ENCODE results near the gene SLC16A11. TPM values are rescaled to one million over a fixed set of nuclear protein-coding genes. Genes with fewer than 3 reads are reported as not detected.
A peak's percentile ranks its signal among the peaks of the same experiment; 100 is the strongest.

Gene SLC16A11
- total and polyA plus RNA-seq, 9 of the 15 experiments (the other 6 are each of a cell fraction or from before 2014, with no cell fraction given), result not detected

DNA sequence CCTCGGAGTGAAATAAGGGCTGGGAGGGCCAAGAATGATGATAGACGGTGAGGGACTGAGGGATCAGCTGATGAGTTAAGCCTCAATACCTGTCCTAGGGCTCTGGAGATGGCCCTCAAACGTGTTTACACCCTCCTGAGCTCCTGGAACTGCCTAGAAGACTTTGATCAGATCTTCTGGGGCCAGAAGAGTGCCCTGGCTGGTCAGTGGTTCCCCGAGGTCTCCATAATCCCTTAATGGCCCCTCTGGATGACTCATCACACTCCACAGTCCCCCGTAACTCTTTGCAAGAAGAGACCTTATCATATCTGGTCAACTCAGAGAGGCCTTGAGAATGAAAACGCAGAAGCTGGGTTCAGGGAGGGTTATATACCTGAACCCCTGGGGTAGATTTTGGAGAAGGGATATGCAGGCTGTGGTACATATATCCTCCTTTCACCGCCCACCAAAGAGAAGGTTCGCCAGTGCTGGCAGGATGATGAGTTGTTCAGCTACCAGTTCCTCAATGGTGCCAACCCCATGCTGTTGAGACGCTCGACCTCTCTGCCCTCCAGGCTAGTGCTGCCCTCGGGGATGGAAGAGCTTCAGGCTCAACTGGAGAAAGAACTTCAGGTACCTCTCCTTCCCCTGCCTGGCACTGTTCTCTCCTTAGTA is 44.9 kb downstream of the SLC16A11 start (continued):
- peak; percentile 17; the same call in 1 of the 2 replicates for TF ChIP-seq ZNF175 (CRISPR knock-in tag; IDR thresholded peaks at IDR 0.05; ENCODE audit: low read depth)
- TF ChIP-seq NFATC3 (IDR thresholded peaks at IDR 0.05), result no peak
- no peak for TF ChIP-seq ARNT (IDR thresholded peaks at IDR 0.05)
- peak; percentile 78 for TF ChIP-seq JUNB (CRISPR knock-in tag; conservative IDR thresholded peaks at IDR 0.05)
- TF ChIP-seq RBFOX2 (IDR thresholded peaks at IDR 0.05; ENCODE audit: low read depth, low read length), result 0 out of 2 replicates have a peak, but pooled peaks have one; percentile 5
- TF ChIP-seq L3MBTL2 (IDR thresholded peaks at IDR 0.05), result peak; percentile 75
- 0 out of 2 replicates have a peak, but pooled peaks have one; percentile 36 for TF ChIP-seq HDAC2 (IDR thresholded peaks at IDR 0.05)
- peak; percentile 81 for TF ChIP-seq CTBP1 (IDR thresholded peaks at IDR 0.05; ENCODE audit: borderline replicate concordance)
- TF ChIP-seq TBL1XR1 (IDR thresholded peaks at IDR 0.05; ENCODE audit: low read length in 2 of 2), result peak in 1 of 2 experiments; percentile 52; a peak in 1 of 4 replicates
- TF ChIP-seq SOX6 (IDR thresholded peaks at IDR 0.05), result peak; percentile 51; the same call in 1 of the 2 replicates
- TF ChIP-seq MTA3 (IDR thresholded peaks at IDR 0.05; ENCODE audit: borderline replicate concordance), result peak; percentile 62; the same call in 1 of the 2 replicates
- peak; percentile 37; the same call in 1 of the 2 replicates for TF ChIP-seq TEAD4 (IDR thresholded peaks at IDR 0.05; ENCODE audit: low read length)
- no peak for TF ChIP-seq TEAD4 (CRISPR knock-in tag; IDR thresholded peaks at IDR 0.05; ENCODE audit: borderline replicate concordance)
- peak; percentile 69 for TF ChIP-seq ZNF766 (CRISPR knock-in tag; conservative IDR thresholded peaks at IDR 0.05)
- TF ChIP-seq ZNF639 (CRISPR knock-in tag; conservative IDR thresholded peaks at IDR 0.05 in 1 of 2, IDR thresholded peaks at IDR 0.05 in 1 of 2), result 0 out of 4 replicates have a peak, but pooled peaks of 1 of the 2 experiments have one; percentile 28
- peak; percentile 68; the same call in 1 of the 2 replicates for TF ChIP-seq ATF7 (IDR thresholded peaks at IDR 0.05)
- no peak for TF ChIP-seq ZNF764 (CRISPR knock-in tag; IDR thresholded peaks at IDR 0.05; ENCODE audit: low read depth)
- TF ChIP-seq GATAD2A (IDR thresholded peaks at IDR 0.05), result peak; percentile 18; the same call in 1 of the 2 replicates
- TF ChIP-seq HOXB6 (CRISPR knock-in tag; IDR thresholded peaks at IDR 0.05; ENCODE audit: borderline replicate concordance), result no peak
- TF ChIP-seq, protein P1, sequence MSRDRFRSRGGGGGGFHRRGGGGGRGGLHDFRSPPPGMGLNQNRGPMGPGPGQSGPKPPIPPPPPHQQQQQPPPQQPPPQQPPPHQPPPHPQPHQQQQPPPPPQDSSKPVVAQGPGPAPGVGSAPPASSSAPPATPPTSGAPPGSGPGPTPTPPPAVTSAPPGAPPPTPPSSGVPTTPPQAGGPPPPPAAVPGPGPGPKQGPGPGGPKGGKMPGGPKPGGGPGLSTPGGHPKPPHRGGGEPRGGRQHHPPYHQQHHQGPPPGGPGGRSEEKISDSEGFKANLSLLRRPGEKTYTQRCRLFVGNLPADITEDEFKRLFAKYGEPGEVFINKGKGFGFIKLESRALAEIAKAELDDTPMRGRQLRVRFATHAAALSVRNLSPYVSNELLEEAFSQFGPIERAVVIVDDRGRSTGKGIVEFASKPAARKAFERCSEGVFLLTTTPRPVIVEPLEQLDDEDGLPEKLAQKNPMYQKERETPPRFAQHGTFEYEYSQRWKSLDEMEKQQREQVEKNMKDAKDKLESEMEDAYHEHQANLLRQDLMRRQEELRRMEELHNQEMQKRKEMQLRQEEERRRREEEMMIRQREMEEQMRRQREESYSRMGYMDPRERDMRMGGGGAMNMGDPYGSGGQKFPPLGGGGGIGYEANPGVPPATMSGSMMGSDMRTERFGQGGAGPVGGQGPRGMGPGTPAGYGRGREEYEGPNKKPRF (IDR thresholded peaks at IDR 0.05; ENCODE audit: low read depth, low read length), result no peak
- peak; percentile 31; the same call in 1 of the 2 replicates for TF ChIP-seq CXXC5 (CRISPR knock-in tag; IDR thresholded peaks at IDR 0.05)
